DND-41 (cell line): ENCODE data around the gene TMEM131L.
"Not testable (repeated sequence)": the region's sequence is repeated elsewhere in the genome, so short reads cannot be mapped to it uniquely, and the experiment has no call there.

ENCODE experiments used
- ATAC-seq: fragments of 200-7000 bp; cut with Tn5 transposase; 3 replicates; pipeline ENCODE4 v1.9.1; 2021; ENCODE audit warnings: low read depth; ENCODE audit not compliant: insufficient read depth
- DNase-seq: peaks from one replicate; pipeline ENCODE4 v3.0.0-alpha.2; 2020
- H2AFZ ChIP-seq: 2 replicates; pipeline ENCODE4 v1.6.0; 2012; ENCODE audit warnings: low read depth, low read length
- H3K27ac ChIP-seq: 2 replicates; pipeline ENCODE4 v1.5.1; 2012; ENCODE audit warnings: low read length, inconsistent platforms
- H3K27me3 ChIP-seq: fragments of 200-600 bp; sonication (generic); 2 replicates; pipeline ENCODE4 v1.6.0; 2012; ENCODE audit warnings: low read length, mild to moderate bottlenecking, inconsistent platforms; ENCODE audit not compliant: insufficient read depth, poor library complexity
- H3K36me3 ChIP-seq: 2 replicates; pipeline ENCODE4 v1.5.1; 2012; ENCODE audit warnings: low read length, inconsistent platforms; ENCODE audit not compliant: insufficient read depth
- H3K4me1 ChIP-seq: 2 replicates; pipeline ENCODE4 v1.5.1; 2012; ENCODE audit warnings: mild to moderate bottlenecking, low read length; ENCODE audit not compliant: insufficient read depth
- H3K4me2 ChIP-seq: 2 replicates; pipeline ENCODE4 v1.6.0; 2012; ENCODE audit warnings: mild to moderate bottlenecking, moderate library complexity, low read length, inconsistent platforms; ENCODE audit not compliant: insufficient read depth
- H3K4me3 ChIP-seq, 2 experiments: fragments of 200-600 bp in 1 of 2; shearing (Covaris generic) in 1 of 2; 2 replicates each; pipeline ENCODE4 v1.5.1; 2012 to 2016; ENCODE audit warnings: inconsistent platforms in 2 of 2, low read length in 2 of 2, mild to moderate bottlenecking in 2 of 2, low read depth in 1 of 2, moderate library complexity in 1 of 2
- H3K79me2 ChIP-seq: 2 replicates; pipeline ENCODE4 v1.6.0; 2012; ENCODE audit warnings: low read length, inconsistent platforms; ENCODE audit not compliant: insufficient read depth
- H3K9ac ChIP-seq: 2 replicates; pipeline ENCODE4 v1.6.0; 2012; ENCODE audit warnings: low read depth, mild to moderate bottlenecking, inconsistent platforms, low read length, moderate library complexity
- H3K9me3 ChIP-seq: 2 replicates; pipeline ENCODE4 v1.5.1; 2012; ENCODE audit warnings: low read length, moderate library complexity, mild to moderate bottlenecking, inconsistent platforms; ENCODE audit not compliant: insufficient read depth, severe bottlenecking
- H4K20me1 ChIP-seq: 2 replicates; pipeline ENCODE4 v1.6.0; 2012; ENCODE audit warnings: low read length; ENCODE audit not compliant: insufficient read depth
- CTCF ChIP-seq: IDR thresholded peaks from 2 replicates; pipeline ENCODE4 v1.5.1; 2012; ENCODE audit warnings: borderline replicate concordance, low read length, moderate library complexity, mild to moderate bottlenecking; ENCODE audit not compliant: poor library complexity, severe bottlenecking; ENCODE audit errors: extremely low read depth
- EZH2 ChIP-seq: IDR thresholded peaks from 3 replicates; pipeline ENCODE4 v1.6.1; 2012; ENCODE audit warnings: borderline replicate concordance, low read depth, mild to moderate bottlenecking, moderate library complexity, low read length, inconsistent platforms; ENCODE audit not compliant: severe bottlenecking

TMEM131L gene

DNA sequence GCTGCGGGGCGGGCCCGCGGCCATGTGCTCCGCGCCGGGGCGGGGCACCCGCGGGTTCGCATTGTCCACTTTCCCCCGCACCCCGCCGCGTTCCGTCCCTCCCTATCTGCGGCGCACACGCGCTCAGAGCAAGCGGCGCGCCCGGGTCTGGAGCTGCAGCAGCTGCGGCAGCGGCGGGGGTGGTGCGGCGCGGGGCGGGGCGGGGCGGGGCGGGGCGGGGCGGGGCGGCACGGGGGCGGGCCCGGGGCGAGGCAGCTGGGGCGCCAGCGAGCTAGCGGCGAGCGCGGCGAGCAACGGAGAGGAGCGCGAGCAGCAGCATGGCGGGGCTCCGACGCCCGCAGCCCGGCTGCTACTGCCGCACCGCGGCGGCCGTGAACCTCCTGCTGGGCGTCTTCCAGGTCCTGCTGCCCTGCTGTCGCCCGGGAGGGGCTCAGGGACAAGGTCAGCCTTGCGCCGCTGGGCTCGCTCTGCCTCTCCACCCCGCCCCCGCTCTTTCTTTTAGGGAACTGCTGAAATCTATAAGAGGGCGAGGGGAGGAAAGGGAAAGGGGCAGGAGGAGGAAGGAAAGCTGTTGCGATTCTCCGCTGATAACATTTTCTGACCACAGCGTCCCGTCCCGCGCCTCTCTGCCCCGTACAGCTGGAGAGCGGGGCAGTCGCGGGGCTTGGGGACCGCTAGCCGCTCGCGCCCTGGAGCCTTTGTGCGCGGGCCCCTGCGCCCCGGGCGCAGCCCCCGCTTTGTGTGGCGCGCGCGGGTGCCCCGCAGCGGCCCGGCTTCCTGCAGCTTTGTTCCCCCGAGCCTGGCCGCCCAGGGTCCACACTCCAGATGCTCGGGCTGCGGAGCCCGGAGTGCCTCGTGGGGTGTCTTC lies at the start of gene TMEM131L:
Gene TMEM131L (plus strand): TSS at position 280 of the 868 bp plus-strand sequence. CDS start 38 bp downstream, at position 318.
- peaks cover 48% of the 10 kb centered on the region for H3K36me3 ChIP-seq
- peak within 1 kb of the TSS; percentile 85 for H3K4me2 ChIP-seq
- ATAC-seq: peak; percentile 69
- H3K4me1 ChIP-seq: peaks cover 49% of the 10 kb centered on the region
- H3K4me3 ChIP-seq: peak within 1 kb of the TSS; percentile 80 to 83
- no peaks in the 10 kb centered on the region for H3K9me3 ChIP-seq
- H4K20me1 ChIP-seq: peaks cover 45% of the 10 kb centered on the region
- peak within 1 kb of the TSS; percentile 90 for H3K9ac ChIP-seq
- peak within 1 kb of the TSS; percentile 89 for H3K27ac ChIP-seq
- TF ChIP-seq CTCF: peak; percentile 37
- no peak for TF ChIP-seq EZH2
- no peaks in the 10 kb centered on the region for H3K27me3 ChIP-seq
- H2AFZ ChIP-seq: peak within 1 kb of the TSS; percentile 65
- peaks cover 62% of the 10 kb centered on the region for H3K79me2 ChIP-seq
- DNase-seq: peak; percentile 81

DNA sequence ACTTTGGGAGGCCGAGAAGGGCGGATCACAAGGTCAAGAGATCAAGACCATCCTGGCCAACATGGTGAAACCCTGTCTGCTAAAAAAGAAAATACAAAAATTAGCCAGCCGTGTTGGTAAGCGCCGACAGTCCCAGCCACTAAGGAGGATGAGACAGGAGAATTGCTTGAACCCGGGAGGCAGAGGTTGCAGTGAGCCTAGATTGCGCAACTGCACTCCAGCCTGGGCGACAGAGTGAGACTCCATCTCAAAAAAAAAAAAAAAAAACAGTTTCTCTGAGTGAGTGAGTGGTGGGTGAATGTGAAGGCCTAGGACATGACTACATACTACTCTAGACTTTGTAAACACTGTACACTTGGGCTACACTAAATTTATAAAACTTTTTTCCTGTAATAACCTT lies 49.7 kb upstream of the TMEM131L start:
- not testable (repeated sequence) for H3K27ac ChIP-seq, H3K79me2 ChIP-seq, H3K9me3 ChIP-seq, H2AFZ ChIP-seq, H3K4me2 ChIP-seq, H3K4me1 ChIP-seq, DNase-seq, ATAC-seq, H3K9ac ChIP-seq, H3K4me3 ChIP-seq, H4K20me1 ChIP-seq, H3K27me3 ChIP-seq
- H3K36me3 ChIP-seq: peaks cover 39% of the 10 kb centered on the region

DNA sequence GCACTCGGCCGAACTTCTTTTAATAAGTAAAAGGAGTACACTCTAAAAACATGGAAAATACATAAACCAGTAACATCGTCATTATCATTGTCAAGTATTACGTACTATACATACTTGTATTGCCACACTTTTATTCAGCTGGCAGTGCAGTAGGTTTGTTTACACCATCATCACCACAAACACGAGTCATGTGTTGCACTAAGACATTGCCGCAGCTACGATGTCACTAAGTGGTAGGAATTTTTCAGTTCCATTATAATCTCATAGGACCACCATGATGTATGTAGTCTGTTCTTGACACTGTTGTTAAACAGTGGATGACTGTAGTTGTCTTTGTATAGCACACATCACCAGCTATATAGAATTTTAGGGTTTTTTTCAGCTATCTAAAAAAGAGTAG lies 48.0 kb upstream of the TMEM131L start:
- Histone ChIP-seq H3K4me3 (no peak overlapping the region), H3K79me2 (no peaks in the 10 kb centered on the region), H3K4me1 (peaks cover 17% of the 10 kb centered on the region), H3K4me2 (no peak overlapping the region), H3K36me3 (peaks cover 23% of the 10 kb centered on the region), H3K9ac (no peak overlapping the region), H3K9me3 (no peaks in the 10 kb centered on the region), H2AFZ (no peak overlapping the region), H4K20me1 (no peaks in the 10 kb centered on the region), H3K27me3 (no peaks in the 10 kb centered on the region), H3K27ac (peak overlapping the region; percentile 17)
- TF ChIP-seq CTCF (no peak), EZH2 (no peak)
- DNase-seq (no peak), ATAC-seq (no peak)

DNA sequence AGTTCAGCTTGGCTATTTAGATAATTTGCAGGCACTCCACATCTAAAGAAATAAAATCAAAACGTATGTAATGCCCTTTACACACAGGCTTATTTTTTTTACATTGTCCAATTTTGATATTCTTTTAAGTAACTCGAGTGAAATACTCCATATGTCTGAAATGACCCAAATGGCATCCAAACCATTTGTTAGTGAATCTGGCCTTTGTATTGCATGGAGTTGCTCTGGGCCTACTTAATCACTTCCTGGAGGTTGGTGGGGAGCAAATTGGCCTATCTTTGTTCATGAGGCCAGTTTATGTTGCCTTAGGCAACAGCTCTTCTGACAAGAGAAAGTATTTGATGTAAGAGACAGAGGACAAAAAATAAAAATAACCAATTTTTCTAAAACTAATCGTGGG lies 47.6 kb upstream of the TMEM131L start:
- peaks cover 19% of the 10 kb centered on the region for H3K36me3 ChIP-seq
- no peak overlapping the region for H3K4me3 ChIP-seq
- H4K20me1 ChIP-seq: no peaks in the 10 kb centered on the region
- 0 out of 3 replicates have a peak, but pooled peaks have one; percentile 32 for ATAC-seq
- H3K9ac ChIP-seq: no peak overlapping the region
- no peak for DNase-seq
- H2AFZ ChIP-seq: no peak overlapping the region
- H3K9me3 ChIP-seq: no peaks in the 10 kb centered on the region
- peaks cover 17% of the 10 kb centered on the region for H3K4me1 ChIP-seq
- peak overlapping the region; percentile 66 for H3K27ac ChIP-seq
- H3K4me2 ChIP-seq: no peak overlapping the region
- H3K27me3 ChIP-seq: no peaks in the 10 kb centered on the region
- no peaks in the 10 kb centered on the region; the same call in 1 of the 2 replicates for H3K79me2 ChIP-seq
- no peak for TF ChIP-seq CTCF
- TF ChIP-seq EZH2: no peak
